ENCODE results near the gene GALNT2. TPM values are rescaled to one million over a fixed set of nuclear protein-coding genes. Genes with fewer than 3 reads are reported as not detected.

Gene GALNT2
- polyA plus RNA-seq, 1 of the 3 experiments (the other 2 are of a cell fraction): 118 TPM

- no peaks in the 10 kb centered on the region for H3K9me3 ChIP-seq
- ChIA-PET POLR2A (no interaction called here), CTCF (interaction anchor here (0.9 kb wide), 1 partner anchor 29 kb away, joined by 3 read pairs; no protein-coding TSS in a partner anchor)
- H4K20me1 ChIP-seq (ENCODE audit: insufficient read depth): peaks cover 9% of the 10 kb centered on the region; the same call in 1 of the 2 replicates
- H3K9ac ChIP-seq: no peak overlapping the region
- peaks cover 92% of the 10 kb centered on the region for H3K79me2 ChIP-seq (ENCODE audit: insufficient read depth)
- H3K4me1 ChIP-seq (ENCODE audit: control insufficient read depth in 1 of 2, insufficient read depth in 2 of 2, low read depth in 1 of 2, low read length in 1 of 2): peaks cover 36 to 50% of the 10 kb centered on the region in 2 experiments
- WGBS (ENCODE audit: low lambda C conversion rate): 91% methylated on average over 8 of the region's 8 CpGs
- peaks cover 43% of the 10 kb centered on the region for H3F3A ChIP-seq (replicated peaks; ENCODE audit: insufficient read depth)
- no peak overlapping the region for H3K4me2 ChIP-seq
- peaks cover 0 to 3% of the 10 kb centered on the region in 2 experiments for H3K36me3 ChIP-seq (replicated peaks in 1 of 2; ENCODE audit: control insufficient read depth in 1 of 2, insufficient read depth in 2 of 2, low read length in 1 of 2)
- H3K9me2 ChIP-seq: no peaks in the 10 kb centered on the region
- H2AFZ ChIP-seq (ENCODE audit: low read depth): no peak overlapping the region
- no peak overlapping the region; a peak in 1 of 4 replicates for H3K27ac ChIP-seq (ENCODE audit: low read depth in 2 of 2, low read length in 1 of 2)
- H3K4me3 ChIP-seq (ENCODE audit: low read depth in 2 of 2, low read length in 1 of 2): no peak overlapping the region
- no peak for DNase-seq
- TF ChIP-seq PBX3 (IDR thresholded peaks at IDR 0.05) (no peak), FOSL2 (IDR thresholded peaks at IDR 0.05; ENCODE audit: borderline replicate concordance, low read depth) (no peak), YY1 (IDR thresholded peaks at IDR 0.05; ENCODE audit: low read depth) (no peak), RXRA (IDR thresholded peaks at IDR 0.05; ENCODE audit: borderline replicate concordance, low read depth) (no peak), TAF1 (IDR thresholded peaks at IDR 0.05; ENCODE audit: borderline replicate concordance, low read depth, low read length) (no peak), EP300 (IDR thresholded peaks at IDR 0.05; ENCODE audit: borderline replicate concordance in 1 of 2, low read depth in 1 of 2, low read length in 1 of 2) (no peak), RFX5 (IDR thresholded peaks at IDR 0.05; ENCODE audit: low read length) (no peak), FOXJ3 (CRISPR knock-in tag; IDR thresholded peaks at IDR 0.05) (no peak), MXI1 (IDR thresholded peaks at IDR 0.05; ENCODE audit: low read depth, low read length) (no peak), MEF2A (IDR thresholded peaks at IDR 0.05; ENCODE audit: borderline replicate concordance, low read depth) (no peak), MAX (IDR thresholded peaks at IDR 0.05; ENCODE audit: low read depth) (no peak), TEAD4 (IDR thresholded peaks at IDR 0.05; ENCODE audit: borderline replicate concordance, insufficient read depth) (no peak), POLR2AphosphoS5 (IDR thresholded peaks at IDR 0.05; ENCODE audit: low read depth, low read length) (no peak), GABPA (IDR thresholded peaks at IDR 0.05; ENCODE audit: low read depth) (no peak), REST (IDR thresholded peaks at IDR 0.05; ENCODE audit: low read depth, low read length) (no peak), IRF3 (IDR thresholded peaks at IDR 0.05; ENCODE audit: low read depth, low read length) (no peak), EZH2phosphoT487 (IDR thresholded peaks at IDR 0.05; ENCODE audit: borderline replicate concordance, low read depth) (no peak), RAD21 (IDR thresholded peaks at IDR 0.05; ENCODE audit: low read length) (no peak)
- H3K27me3 ChIP-seq (ENCODE audit: insufficient read depth): no peaks in the 10 kb centered on the region
Observed at GRCh38 chr1:230080822-230081221, 13.8 kb downstream of the GALNT2 start.
